ENCODE results near the gene BMPR1B.
"Not testable (repeated sequence)": the region's sequence is repeated elsewhere in the genome, so short reads cannot be mapped to it uniquely, and the experiment has no call there.

BMPR1B gene

DNA sequence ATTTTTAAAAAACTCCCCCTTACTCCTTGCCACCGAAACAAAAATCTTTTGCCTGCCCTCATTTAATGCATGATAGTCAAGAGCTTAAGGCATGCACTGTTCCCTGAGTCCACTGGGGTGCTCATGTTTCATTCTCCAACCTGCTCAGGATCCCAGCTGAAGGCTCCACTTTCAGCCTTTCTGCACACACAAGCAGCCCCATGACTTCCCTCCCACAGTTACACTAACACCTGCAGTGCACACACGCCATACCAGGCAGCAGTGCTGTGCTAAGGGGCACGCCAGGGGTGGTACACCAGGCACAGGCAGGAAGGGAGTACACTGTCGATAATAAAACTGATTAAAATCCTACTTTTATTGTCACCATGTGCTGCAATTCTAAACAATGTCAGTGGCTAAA lies 385.2 kb downstream of the BMPR1B start:
- DNase-seq (ENCODE audit: low spot score): no peak

DNA sequence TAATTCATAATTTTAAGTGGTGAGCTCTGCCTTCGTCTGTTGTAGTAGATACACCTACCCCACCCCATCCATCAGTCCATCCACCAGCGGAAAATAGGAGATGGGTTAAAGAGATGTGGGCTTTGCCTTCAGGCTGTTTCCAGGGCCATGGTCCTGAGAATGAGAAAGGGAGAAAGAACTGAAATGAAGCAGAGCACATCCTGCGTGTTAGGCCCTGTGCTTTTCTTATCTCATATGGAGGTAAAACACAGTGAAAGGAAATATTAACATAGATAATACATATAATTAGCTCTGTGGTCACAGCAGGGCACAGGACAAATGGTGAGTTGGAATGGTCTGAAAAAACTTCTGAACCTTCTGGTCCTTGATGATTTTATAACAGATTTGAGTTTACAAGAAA lies 393.5 kb downstream of the BMPR1B start:
- no peak for DNase-seq (ENCODE audit: low spot score)

DNA sequence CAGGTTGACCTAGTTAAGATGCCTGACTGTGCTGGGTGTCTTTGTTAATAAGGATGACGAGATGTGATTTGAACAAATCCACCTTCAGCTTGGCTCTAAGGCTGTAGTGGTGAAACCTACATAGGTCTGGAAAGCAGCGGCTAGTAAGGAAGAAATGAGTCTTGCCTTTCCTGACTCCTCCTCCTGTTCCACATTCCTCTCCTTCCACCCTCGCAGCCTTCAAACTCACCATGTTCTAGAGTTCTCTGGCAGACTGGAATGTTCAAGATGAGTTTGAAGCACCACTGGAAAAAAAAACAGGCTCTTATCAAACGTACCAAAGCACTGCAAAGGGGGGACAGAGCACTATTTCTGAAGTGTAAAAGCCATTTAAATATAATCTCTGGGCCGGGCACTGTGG lies 395.4 kb downstream of the BMPR1B start:
- no peak for DNase-seq (ENCODE audit: low spot score)

DNA sequence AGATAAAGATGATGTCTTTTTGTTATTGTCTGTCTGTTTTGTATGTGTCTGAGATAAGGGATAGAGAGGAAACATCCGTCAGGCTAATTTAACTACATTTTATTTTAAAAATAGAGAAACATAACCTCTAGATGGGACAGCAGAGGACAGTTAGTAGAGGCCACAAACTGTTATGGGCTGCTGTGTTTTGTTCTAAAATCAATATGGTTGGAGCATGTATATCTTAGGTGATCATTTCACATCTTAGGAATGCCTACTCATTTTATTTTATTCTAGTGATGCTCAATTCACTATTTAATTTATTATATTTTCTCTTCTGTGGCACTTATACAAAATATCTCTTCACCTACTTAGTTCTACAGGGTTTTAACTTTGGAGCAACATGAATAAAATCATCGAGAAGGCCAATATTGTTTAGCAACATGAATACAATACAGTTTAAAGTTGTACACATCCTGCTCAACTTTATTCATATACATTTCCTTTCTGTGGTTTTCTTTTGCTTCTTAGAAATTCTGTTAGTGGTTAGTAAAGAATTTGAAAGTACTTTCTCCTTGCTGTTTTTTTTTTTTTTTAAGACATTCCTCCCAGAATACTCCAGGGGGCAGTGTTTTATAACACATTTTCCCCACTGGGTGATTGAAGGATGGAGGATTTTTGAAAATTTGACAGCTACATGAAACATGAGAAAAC lies 398.1 kb downstream of the BMPR1B start:
- peak; percentile 32 for DNase-seq (ENCODE audit: low spot score)

DNA sequence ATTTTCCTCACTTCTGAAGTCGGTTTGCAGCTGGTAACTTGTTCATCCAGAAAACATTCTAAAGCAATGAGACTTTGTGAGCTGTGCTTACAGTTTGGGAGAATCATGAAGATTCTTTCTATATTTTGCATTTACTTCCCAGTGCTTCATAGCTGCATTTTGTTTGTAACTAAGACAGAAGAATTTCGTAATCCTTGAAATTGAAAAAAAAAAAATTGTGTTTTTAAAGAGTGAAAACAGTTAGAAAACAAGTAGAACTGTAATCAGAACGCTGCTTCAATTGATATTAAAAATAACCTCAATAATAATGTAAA lies 398.7 kb downstream of the BMPR1B start:
- DNase-seq (ENCODE audit: low spot score): no peak

DNA sequence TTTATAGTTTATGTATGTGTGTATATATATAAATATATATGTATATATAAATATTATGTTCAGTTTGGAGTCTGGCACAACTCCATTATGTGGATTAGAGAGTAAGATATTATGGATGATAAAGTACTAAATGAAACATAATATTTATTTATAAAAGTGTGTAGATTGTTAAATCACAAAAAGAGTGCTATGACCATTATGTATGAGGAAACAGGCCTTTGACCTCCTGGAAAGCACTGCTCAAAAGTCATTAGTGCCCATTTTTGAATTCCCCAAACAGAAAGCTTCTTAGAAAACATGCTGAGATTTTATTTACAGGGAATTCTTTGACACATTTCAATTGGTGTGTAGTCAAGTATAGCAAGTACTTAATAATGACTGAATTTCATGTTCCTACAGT lies 399.8 kb downstream of the BMPR1B start:
- DNase-seq (ENCODE audit: low spot score): no peak

DNA sequence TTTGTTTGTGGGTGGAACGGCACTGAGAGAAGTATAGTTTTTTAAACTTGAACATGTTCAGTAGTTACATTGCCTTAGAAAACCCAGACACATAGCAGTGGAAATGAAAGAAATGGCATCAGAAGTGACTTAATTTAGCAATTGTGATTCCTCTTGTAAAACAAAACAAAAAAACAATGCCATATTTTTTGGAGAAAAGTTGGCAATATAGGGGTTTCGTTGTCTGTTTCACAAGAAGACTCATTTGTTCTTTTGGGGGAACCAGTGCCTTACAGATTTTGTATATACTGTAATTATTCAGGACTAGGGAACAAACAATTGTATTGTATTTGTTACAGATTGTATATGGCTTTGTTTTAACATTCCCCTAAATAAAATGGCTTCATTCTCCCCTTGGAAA lies 400.3 kb downstream of the BMPR1B start:
- no peak for DNase-seq (ENCODE audit: low spot score)

DNA sequence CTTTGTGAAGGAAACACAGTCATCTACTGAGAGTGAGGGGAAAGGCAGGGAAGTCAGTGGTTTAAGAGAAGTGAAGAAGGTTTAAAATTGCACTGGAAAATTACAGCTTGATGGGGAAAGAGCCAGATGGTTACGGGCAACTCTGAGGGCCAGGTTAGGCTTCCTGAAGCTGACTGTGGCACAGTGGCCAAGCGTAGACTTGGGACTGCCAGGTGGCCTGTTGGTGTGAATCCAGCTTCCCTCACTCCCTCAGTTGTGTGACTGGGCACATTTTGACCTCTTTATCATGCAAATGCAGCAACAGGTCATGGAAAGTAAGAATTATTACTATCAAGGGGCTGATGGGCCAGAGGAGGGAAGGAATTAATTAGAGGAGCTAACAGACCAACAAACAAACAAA lies 400.9 kb downstream of the BMPR1B start:
- no peak for DNase-seq (ENCODE audit: low spot score)

DNA sequence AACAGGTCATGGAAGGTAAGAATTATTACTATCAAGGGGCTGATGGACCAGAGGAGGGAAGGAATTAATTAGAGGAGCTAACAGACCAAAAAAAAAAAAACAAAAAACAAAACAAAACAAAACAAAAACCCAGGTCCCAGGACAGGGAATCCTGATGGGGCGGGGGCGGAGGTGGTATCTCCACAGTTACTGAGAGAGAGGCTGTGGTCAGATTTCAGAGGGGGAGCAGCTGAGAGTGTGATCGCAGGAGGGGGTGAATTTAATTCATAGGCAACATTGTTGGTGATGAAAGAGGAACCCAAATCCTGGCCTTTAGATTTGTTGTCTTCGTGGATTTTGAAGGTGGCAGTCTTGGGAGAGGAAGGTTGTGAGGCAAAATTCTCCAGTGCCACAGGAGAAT lies 401.6 kb downstream of the BMPR1B start:
- no peak for DNase-seq (ENCODE audit: low spot score)

DNA sequence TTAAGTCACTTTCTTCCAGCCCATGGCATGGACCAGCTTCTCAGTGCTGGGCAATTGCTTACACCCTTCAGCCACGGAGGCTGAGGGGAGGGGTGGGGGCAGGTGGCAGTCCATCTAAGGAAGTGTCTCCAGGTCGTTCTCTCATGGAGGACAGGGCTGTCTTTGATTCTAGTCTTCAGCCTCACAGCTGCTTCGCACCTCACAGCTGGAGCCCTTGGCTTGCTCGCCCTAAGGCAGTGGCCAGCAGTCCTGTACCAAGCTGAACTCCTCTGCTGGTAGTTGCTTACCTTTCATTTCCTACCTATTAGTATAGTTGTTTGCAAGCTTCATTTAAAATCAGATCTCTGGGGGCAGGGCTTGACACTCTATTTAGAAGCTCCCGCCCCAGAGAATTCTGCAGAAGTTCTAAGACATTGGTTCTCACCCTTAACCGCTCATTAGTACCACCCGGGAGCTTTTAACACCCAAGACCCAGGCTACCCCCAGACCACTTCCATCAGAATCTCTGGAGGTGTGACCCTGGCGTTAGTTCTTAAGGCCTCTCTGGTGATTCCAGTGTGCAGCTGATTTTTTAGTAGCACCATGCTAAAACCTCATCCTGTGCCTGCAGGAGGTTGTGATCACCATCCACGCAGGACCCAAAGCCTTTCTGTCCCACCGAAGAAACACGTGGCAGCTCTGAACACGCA lies 404.2 kb downstream of the BMPR1B start:
- no peak for DNase-seq (ENCODE audit: low spot score)

DNA sequence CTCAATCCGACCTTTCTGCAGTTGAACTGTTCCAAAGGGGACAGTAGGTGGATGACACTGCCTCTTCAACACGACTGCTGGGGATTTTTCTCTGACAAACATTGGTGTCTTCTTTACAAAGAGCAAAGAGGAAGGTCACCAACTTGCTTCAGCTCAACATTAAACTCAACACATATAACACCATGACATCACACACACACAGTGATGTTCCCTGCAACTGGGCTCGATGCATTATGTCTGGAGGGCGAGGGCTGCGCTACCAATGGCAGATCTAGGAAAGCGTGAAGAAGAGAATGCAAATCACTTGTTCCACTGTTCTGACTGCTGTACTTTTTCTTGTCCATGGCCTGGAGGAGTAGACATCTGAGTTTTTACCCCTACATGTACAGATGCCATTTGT lies 405.1 kb downstream of the BMPR1B start:
- DNase-seq (ENCODE audit: low spot score): no peak

DNA sequence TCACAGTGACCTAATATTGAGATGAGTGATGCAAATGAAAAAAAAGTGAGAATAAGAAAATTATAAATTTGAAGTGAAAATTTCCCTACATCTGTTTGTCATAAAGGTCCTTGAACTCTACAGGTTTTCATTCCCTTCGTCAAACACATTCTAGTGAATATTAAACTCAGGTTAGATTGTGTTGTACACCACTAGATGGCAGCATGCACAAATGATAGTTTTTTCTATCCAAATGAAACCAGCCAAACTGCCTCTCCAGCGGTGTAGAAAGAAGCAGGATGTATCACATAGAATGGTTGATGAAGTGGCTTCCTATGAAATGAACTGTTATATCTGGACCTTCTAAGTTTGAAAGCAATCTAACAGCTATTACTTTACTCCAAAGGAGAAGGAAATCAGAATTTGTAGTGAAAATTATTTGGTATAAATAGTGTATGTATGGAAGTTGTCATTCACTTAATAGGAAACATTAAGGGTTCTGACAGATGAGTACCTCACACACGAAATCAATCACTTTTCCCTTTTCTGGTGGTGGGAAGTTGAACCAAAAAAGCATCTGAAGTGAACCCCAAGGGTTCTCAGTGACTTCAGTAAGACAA lies 408.3 kb downstream of the BMPR1B start:
- DNase-seq (ENCODE audit: low spot score): peak; percentile 48

DNA sequence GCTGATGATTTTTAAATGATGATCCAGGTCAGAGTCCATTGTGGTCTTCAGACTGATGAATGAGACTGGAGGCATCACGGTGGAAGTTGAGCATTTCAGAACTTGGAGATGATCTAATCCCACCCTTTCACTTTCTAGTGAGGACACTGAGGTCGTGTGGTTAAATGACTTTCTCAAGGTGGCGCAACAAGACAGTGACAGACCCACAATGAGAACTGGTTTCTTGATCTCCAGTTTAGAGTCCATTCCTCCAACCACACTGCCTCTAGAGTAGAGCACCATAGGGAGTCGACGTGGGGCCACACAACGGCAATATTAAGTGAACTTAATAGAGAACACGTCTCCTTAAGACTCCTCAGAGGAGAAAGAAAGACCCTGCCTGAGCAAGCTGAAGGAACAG lies 410.1 kb downstream of the BMPR1B start:
- DNase-seq (ENCODE audit: low spot score): no peak

DNA sequence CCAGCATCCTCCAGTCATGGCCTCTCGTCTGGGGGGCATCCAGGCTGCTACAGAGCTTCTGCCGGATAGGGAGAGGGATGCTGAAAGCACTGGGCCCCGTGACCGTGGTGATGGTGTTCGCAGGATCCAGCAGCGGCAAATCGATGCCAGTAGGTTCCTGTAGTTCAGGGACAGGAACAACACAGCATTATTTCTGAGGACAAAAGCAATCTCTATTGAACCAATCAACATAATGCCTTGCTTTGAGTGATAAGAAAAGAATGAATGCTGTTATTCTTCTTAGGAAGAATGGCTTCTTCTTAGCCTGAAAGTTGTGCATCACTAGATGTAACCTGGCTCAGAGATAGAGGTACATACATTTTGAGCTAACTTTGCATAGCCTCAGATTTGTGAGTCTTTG lies 412.4 kb downstream of the BMPR1B start:
- DNase-seq (ENCODE audit: low spot score): no peak

DNA sequence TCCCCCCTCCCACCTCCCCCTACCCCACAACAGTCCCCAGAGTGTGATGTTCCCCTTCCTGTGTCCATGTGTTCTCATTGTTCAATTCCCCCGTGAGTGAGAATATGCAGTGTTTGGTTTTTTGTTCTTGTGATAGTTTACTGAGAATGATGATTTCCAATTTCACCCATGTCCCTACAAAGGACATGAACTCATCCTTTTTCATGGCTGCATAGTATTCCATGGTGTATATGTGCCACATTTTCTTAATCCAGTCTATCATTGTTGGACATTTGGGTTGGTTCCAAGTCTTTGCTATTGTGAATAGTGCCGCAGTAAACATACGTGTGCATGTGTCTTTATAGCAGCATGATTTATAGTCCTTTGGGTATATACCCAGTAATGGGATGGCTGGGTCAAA lies 413.6 kb downstream of the BMPR1B start:
- DNase-seq (ENCODE audit: low spot score): not testable (repeated sequence)

DNA sequence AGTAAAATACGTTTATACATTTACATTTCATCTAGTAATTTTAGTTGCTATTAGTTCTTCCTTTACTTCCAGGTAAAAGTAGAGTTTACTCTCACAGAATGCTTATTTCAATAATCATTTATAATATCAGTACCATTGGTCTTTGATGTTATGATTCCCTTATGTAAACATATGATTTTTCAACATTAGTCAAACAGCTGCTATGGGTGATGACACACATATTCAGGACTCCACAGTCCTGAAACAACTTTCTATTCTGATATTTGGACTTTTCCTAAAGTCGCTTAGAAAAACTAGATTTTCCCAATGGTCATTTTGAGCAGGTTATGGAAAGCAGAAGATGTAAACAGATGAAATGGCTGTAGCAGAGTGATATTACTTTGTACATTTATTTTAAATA lies 421.2 kb downstream of the BMPR1B start:
- no peak for DNase-seq (ENCODE audit: low spot score)

DNA sequence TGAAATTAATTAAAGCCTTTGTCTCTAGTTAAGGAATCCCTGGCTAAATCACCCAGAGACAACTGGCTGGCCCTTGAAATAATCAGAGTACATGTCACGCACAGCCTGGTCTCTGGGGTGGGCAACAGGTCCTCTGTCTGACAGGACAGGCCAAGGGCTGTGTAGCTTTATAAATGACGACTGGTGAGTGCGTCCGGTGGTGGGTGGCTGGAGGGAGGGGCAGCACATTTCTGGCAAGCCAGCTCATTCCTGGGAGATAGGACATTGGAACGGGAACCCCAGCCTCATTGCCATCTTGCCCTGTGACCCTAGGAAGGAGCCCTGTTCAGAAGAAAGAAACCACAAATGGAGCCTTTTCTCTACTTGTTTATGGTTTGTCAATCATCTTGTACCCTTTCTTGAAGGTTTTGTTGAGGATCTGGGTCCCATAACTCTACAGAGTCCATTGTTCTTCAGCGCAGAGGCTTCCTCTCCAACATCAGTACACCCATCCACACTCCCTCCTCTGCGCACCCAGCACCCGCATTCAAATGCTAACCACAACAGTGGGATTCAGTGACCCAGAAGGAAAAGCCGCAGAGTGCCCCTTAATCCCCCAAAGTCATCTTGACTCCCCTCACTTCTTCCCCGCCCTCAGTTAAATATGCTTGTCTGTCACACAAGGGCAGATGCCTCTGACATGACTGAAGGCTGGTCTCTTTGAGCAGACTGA lies 422.9 kb downstream of the BMPR1B start:
- DNase-seq (ENCODE audit: low spot score): no peak

DNA sequence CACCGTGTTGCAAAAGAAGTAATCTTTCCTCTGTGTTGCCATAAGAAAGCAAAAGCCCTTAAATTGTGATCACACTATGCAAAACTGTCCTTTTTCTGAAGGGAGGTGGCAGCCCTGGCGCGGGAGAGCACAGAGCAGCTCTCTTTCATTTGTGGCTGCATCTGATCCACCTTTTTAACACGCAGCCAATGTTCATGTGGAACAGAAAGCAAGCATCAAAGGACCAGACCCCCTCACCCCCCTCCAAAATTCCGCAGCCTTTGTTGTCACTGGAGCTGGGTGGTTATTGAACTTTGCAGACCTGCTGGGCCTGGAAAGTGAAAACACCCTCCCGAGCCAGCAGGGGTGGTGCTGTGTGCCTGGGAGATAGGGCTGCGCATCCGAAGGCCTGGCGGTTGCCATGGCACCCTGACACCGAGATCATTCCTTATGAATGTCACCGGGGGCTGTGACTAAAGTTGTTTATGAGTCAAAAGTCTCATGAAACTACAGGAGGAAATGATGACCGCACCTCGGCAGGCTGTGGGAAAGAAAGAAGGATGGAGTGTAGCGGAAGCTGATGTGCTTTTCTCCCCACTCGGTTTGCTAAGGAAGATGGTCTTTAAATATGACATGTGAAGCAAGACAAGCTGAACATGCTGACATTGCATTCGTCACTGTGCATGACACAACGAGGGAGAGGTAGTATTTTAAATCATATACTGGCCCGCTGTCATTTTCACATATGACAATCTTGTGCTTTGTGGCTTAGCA lies 423.7 kb downstream of the BMPR1B start:
- no peak for DNase-seq (ENCODE audit: low spot score)

DNA sequence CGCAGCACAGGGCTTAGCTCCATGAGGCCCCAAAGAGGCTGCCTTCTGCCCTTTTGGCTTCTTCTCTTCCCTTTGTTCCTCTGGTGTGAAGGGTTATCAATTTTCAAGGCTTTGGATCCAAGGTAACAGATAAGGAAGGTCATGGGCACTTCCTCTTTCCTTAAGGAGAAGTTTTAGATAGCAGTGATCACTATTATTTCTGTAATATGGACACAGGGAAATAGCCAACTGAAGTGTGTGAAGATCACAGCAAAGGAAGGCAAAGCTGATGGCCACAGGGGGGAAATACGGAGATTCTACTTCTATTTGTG lies 424.2 kb downstream of the BMPR1B start:
- no peak for DNase-seq (ENCODE audit: low spot score)

DNA sequence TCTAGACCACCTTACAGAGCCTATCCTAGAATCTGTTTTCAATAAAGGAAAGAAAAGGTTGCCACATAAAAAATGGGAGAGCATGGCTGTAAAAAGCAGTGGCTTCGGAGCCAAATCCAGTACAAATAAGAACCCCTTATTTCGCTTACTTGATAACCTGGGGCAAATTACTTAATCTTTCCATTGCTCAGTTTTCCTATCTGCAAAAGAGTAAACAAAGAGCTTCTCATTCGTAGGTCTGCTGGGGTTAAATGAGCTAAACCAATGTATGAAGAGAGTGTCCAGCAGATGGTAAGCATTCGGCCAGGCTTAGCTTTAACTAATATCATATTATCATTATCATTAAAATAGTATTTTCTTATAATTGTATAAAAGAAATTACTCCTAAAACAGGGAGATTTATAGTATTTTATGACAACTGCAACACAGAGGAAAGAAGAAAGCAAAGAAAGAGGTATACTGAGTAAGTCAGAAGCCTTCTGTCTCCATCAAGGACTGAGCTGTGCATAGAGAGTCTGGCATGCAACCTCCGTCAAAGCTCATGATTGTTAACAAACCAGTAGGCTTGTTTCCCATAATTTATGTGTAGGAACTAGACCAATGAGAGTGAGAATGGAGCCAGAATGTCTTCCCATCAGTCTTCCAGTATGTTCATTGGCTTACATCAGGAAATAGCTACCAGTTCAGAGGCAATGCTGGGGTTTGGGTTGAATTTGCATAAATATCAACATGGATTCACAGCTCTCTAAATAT lies 426.1 kb downstream of the BMPR1B start:
- DNase-seq (ENCODE audit: low spot score): no peak

DNA sequence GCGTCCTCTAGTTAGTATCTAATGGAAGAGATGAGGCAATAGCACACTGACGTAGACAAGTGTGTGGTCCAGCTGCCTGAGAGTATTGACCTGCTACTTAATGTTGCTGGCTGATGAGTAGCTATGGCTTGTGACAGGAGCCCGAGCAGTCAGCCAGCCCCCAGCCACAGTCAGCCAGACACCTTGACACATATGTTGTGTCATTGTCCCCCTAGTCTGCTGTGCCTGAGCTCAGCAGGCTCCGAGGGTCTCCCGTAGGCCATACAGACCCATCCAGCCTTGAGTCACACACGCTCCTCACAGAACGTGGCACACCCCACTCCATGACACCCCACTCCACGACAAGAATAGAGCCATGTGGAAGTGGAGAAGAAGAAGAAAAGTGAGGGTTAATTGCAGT lies 428.9 kb downstream of the BMPR1B start:
- no peak for DNase-seq (ENCODE audit: low spot score)

All from AG08396 (cell line).